Measurements from ENCODE around the gene ACTL7B. TPM values are rescaled to one million over a fixed set of nuclear protein-coding genes. Genes with fewer than 3 reads are reported as not detected.

ACTL7B gene
- total and polyA plus RNA-seq, 8 donors = 0.07 TPM; not detected in 7

GRCh38 chr9:108855529-108855886 is 278 bp downstream of the ACTL7B start:
- TF ChIP-seq CTCF (IDR thresholded peaks at IDR 0.05) = no peak
- Histone ChIP-seq H3K9me3 (no peaks in the 10 kb centered on the region), H3K4me3 (no peak overlapping the region), H3K27me3 (peaks cover 0 to 4% of the 10 kb centered on the region in 2 donors), H3K4me1 (no peaks in the 10 kb centered on the region), H3K36me3 (no peaks in the 10 kb centered on the region), H3K27ac (no peak overlapping the region)
- DNase-seq (peak in 1 of 4 donors; percentile 76), ATAC-seq (no peak)
- intact Hi-C loops (cut with DNase I) = no loop called here

GRCh38 chr9:108854641-108855528 is 901 bp downstream of the ACTL7B start:
- no peak overlapping the region for H3K27ac ChIP-seq
- intact Hi-C loops (cut with DNase I) = no loop called here
- H3K4me1 ChIP-seq = no peaks in the 10 kb centered on the region
- no peak for ATAC-seq
- DNase-seq = peak in 2 of 4 donors; percentile 7 to 39
- TF ChIP-seq CTCF (IDR thresholded peaks at IDR 0.05) = no peak
- H3K27me3 ChIP-seq = peaks cover 0 to 4% of the 10 kb centered on the region in 2 donors
- H3K36me3 ChIP-seq = no peaks in the 10 kb centered on the region
- no peak overlapping the region for H3K4me3 ChIP-seq
- H3K9me3 ChIP-seq = no peaks in the 10 kb centered on the region

GRCh38 chr9:108854094-108854493 is 1.7 kb downstream of the ACTL7B start:
- ATAC-seq (no peak), DNase-seq (no peak)
- intact Hi-C loops (cut with DNase I) = no loop called here
- Histone ChIP-seq H3K9me3 (no peaks in the 10 kb centered on the region), H3K4me1 (no peaks in the 10 kb centered on the region), H3K27me3 (peaks cover 0 to 4% of the 10 kb centered on the region in 2 donors), H3K27ac (no peak overlapping the region), H3K36me3 (no peaks in the 10 kb centered on the region), H3K4me3 (no peak overlapping the region)
- TF ChIP-seq CTCF (IDR thresholded peaks at IDR 0.05) = no peak

- intact Hi-C loops (cut with DNase I) = no loop called here
- DNase-seq (no peak), ATAC-seq (no peak)
- no peaks in the 10 kb centered on the region for H3K36me3 ChIP-seq
- H3K27me3 ChIP-seq = peaks cover 0 to 4% of the 10 kb centered on the region in 2 donors
- H3K4me3 ChIP-seq = no peak overlapping the region
- H3K9me3 ChIP-seq = no peaks in the 10 kb centered on the region
- no peaks in the 10 kb centered on the region for H3K4me1 ChIP-seq
- H3K27ac ChIP-seq = no peak overlapping the region
- TF ChIP-seq CTCF (IDR thresholded peaks at IDR 0.05) = no peak
These were observed 3.7 kb downstream of the ACTL7B start for GRCh38 chr9:108852079-108852478.

- Histone ChIP-seq H3K4me1 (no peaks in the 10 kb centered on the region), H3K27ac (no peak overlapping the region), H3K36me3 (no peaks in the 10 kb centered on the region), H3K4me3 (no peak overlapping the region), H3K9me3 (no peaks in the 10 kb centered on the region), H3K27me3 (peaks cover 0 to 4% of the 10 kb centered on the region in 2 donors)
- ATAC-seq (no peak), DNase-seq (no peak)
- intact Hi-C loops (cut with DNase I) = no loop called here
- TF ChIP-seq CTCF (IDR thresholded peaks at IDR 0.05) = no peak
These were observed 4.6 kb downstream of the ACTL7B start for GRCh38 chr9:108851138-108851537.

Data from left lung (tissue), 10 donors.